HepG2 (cell line): ENCODE measurements around the gene NOX3. TPM values are rescaled to one million over a fixed set of nuclear protein-coding genes. Genes with fewer than 3 reads are reported as not detected.
A peak's percentile ranks its signal among the peaks of the same experiment; 100 is the strongest.

Source experiments
- DNMT3B ChIP-seq: conservative IDR thresholded peaks from 2 replicates; pipeline ENCODE4 v1.6.1; 2016; ENCODE audit warnings: missing biosample characterization, control low read depth
- E2F2 ChIP-seq: sonication (generic); formaldehyde crosslinking; IDR thresholded peaks from 2 replicates; pipeline ENCODE4 v1.4.0; 2020; ENCODE audit warnings: missing genetic modification reagents, borderline replicate concordance
- EEA1 ChIP-seq: sonication (generic); formaldehyde crosslinking; IDR thresholded peaks from 2 replicates; pipeline ENCODE4 v1.5.1; 2020; ENCODE audit warnings: mild to moderate bottlenecking, missing genetic modification reagents, borderline replicate concordance
- HMGXB4 ChIP-seq, 2 experiments: sonication (generic) in 1 of 2; formaldehyde crosslinking in 1 of 2; IDR thresholded peaks; 2 replicates each; pipeline versions ENCODE4 v1.4.0 to v1.6.1; 2018 to 2020; ENCODE audit warnings: missing genetic modification reagents in 2 of 2, borderline replicate concordance in 1 of 2, low read depth in 1 of 2, mild to moderate bottlenecking in 1 of 2, missing biosample characterization in 1 of 2
- KLF11 ChIP-seq: IDR thresholded peaks from 2 replicates; pipeline ENCODE4 v1.6.1; 2016; ENCODE audit warnings: missing compliant biosample characterization
- NBN ChIP-seq: fragments of 450-650 bp; conservative IDR thresholded peaks from 2 replicates; pipeline ENCODE4 v1.6.1; 2017
- NR1H2 ChIP-seq: sonication (generic); formaldehyde crosslinking; IDR thresholded peaks from 2 replicates; pipeline ENCODE4 v1.8.1; 2022; ENCODE audit warnings: low read depth, missing genetic modification reagents, borderline replicate concordance
- PATZ1 ChIP-seq: sonication (generic); formaldehyde crosslinking; IDR thresholded peaks from 2 replicates; pipeline ENCODE4 v1.4.0; 2020; ENCODE audit warnings: missing genetic modification reagents
- PBX2 ChIP-seq: IDR thresholded peaks from 2 replicates; pipeline ENCODE4 v1.6.1; 2016; ENCODE audit warnings: control low read depth
- PCBP1 ChIP-seq: fragments of 200-400 bp; formaldehyde crosslinking; IDR thresholded peaks from 2 replicates; pipeline ENCODE4 v1.6.1; 2017; ENCODE audit warnings: mild to moderate bottlenecking, low read depth, low read length, borderline replicate concordance
- SAFB2 ChIP-seq: sonication (generic); formaldehyde crosslinking; IDR thresholded peaks from 2 replicates; pipeline ENCODE4 v1.5.1; 2020; ENCODE audit warnings: missing genetic modification reagents, low read depth, mild to moderate bottlenecking, borderline replicate concordance
- SOX13 ChIP-seq, 3 experiments: fragments of 450-650 bp in 1 of 3; sonication (generic) in 1 of 3; formaldehyde crosslinking in 1 of 3; IDR thresholded peaks in 2 of 3; conservative IDR thresholded peaks in 1 of 3; 2 replicates each; pipeline versions ENCODE4 v1.5.0 to v1.6.1; 2016 to 2020; ENCODE audit warnings: antibody characterized with exemption in 1 of 3, mild to moderate bottlenecking in 1 of 3, missing compliant biosample characterization in 1 of 3, missing genetic modification reagents in 1 of 3, moderate library complexity in 1 of 3
- TFDP1 ChIP-seq: IDR thresholded peaks from 2 replicates; pipeline ENCODE4 v1.6.1; 2016; ENCODE audit warnings: missing compliant biosample characterization, missing genetic modification reagents, borderline replicate concordance
- TGIF2 ChIP-seq: IDR thresholded peaks from 2 replicates; pipeline ENCODE4 v1.6.1; 2016; ENCODE audit warnings: control low read depth, missing compliant biosample characterization
- ZBTB49 ChIP-seq: sonication (generic); formaldehyde crosslinking; IDR thresholded peaks from 2 replicates; pipeline ENCODE4 v1.4.0; 2020; ENCODE audit warnings: missing genetic modification reagents, borderline replicate concordance
- ZNF619 ChIP-seq: sonication (generic); formaldehyde crosslinking; IDR thresholded peaks from 2 replicates; pipeline ENCODE4 v1.4.0; 2020; ENCODE audit warnings: mild to moderate bottlenecking, missing genetic modification reagents
- ZNF652 ChIP-seq: IDR thresholded peaks from 2 replicates; pipeline ENCODE4 v1.6.1; 2016; ENCODE audit warnings: low read depth, borderline replicate concordance
- polyA plus RNA-seq, 8 experiments: library from polyadenylated mRNA; depleted of rRNA in 3 of 8; stranded (reverse) in 7 of 8; unstranded in 1 of 8; fragments of >200 nt; fragmentation: Illumina TruSeq in 4 of 8; extraction: Trizol in 4 of 8; gene quantifications; 2 replicates each; pipeline versions ENCODE4 v1.2.1 to v1.2.3, GENCODE V29; 2011 to 2016; ENCODE audit warnings: low read depth in 4 of 8, missing spikeins in 1 of 8, mixed read lengths in 1 of 8; ENCODE audit not compliant: insufficient read depth in 1 of 8
- total RNA-seq, 5 experiments: library from RNA; depleted of rRNA; stranded (reverse); fragments of >200 nt; fragmentation: Illumina TruSeq; extraction: Trizol; gene quantifications; 2 replicates each; pipeline ENCODE4 v1.2.3, GENCODE V29; 2016; ENCODE audit warnings: low read depth in 1 of 5

NOX3 gene
- total and polyA plus RNA-seq, 2 of the 13 experiments (the other 11 are each of a cell fraction or from before 2014, with no cell fraction given), result 0.09 to 0.18 TPM

- no peak for TF ChIP-seq TGIF2 (CRISPR knock-in tag)
- TF ChIP-seq ZBTB49 (CRISPR knock-in tag), result no peak
- no peak for TF ChIP-seq E2F2 (CRISPR knock-in tag)
- no peak; the same call in 1 of the 2 replicates for TF ChIP-seq SAFB2 (CRISPR knock-in tag)
- peak; percentile 81; the same call in 1 of the 2 replicates for TF ChIP-seq TFDP1 (CRISPR knock-in tag)
- TF ChIP-seq PBX2 (CRISPR knock-in tag), result peak; percentile 11; the same call in 1 of the 2 replicates
- no peak for TF ChIP-seq ZNF619
- peak; percentile 40; the same call in 1 of the 2 replicates for TF ChIP-seq ZNF652
- peak; percentile 47 to 62; a peak in 2 of 4 replicates for TF ChIP-seq HMGXB4 (CRISPR knock-in tag; IDR thresholded peaks at IDR 0.05; ENCODE audit: borderline replicate concordance in 1 of 2, low read depth in 1 of 2)
- peak; percentile 64 for TF ChIP-seq PATZ1 (CRISPR knock-in tag)
- TF ChIP-seq PCBP1, result no peak
- peak; percentile 91 for TF ChIP-seq SOX13 (IDR thresholded peaks at IDR 0.05)
- TF ChIP-seq SOX13 (CRISPR knock-in tag; conservative IDR thresholded peaks at IDR 0.05 in 1 of 2, IDR thresholded peaks at IDR 0.05 in 1 of 2), result peak in 1 of 2 experiments; percentile 97; a peak in 2 of 4 replicates
- TF ChIP-seq NBN, result no peak
- no peak for TF ChIP-seq NR1H2 (CRISPR knock-in tag)
- TF ChIP-seq EEA1, result no peak
- TF ChIP-seq KLF11 (CRISPR knock-in tag), result 0 out of 2 replicates have a peak, but pooled peaks have one; percentile 46
- peak; percentile 85; the same call in 1 of the 2 replicates for TF ChIP-seq DNMT3B
Observed at GRCh38 chr6:155444120-155444917, 11.3 kb downstream of the NOX3 start (continued).
